Brain microvascular endothelial cell (primary cell): ENCODE measurements around the gene CCDC85C.

ENCODE experiments used
- DNase-seq: peaks from one replicate; pipeline ENCODE4 v3.0.0-alpha.2; 2020
- H3K27ac ChIP-seq: fragments of 250-450 bp; sonication (Bioruptor Pico); 2 replicates; pipeline ENCODE4 v1.5.1; 2020; ENCODE audit warnings: mild to moderate bottlenecking, moderate library complexity
- H3K27me3 ChIP-seq: fragments of 250-450 bp; sonication (Bioruptor Pico); replicated peaks from 2 replicates; pipeline ENCODE4 v1.5.1; 2020; ENCODE audit warnings: mild to moderate bottlenecking
- H3K36me3 ChIP-seq: fragments of 250-450 bp; sonication (Bioruptor Pico); replicated peaks from 2 replicates; pipeline ENCODE4 v1.5.1; 2020; ENCODE audit warnings: mild to moderate bottlenecking
- H3K4me3 ChIP-seq: 2 replicates; pipeline ENCODE4 v1.5.1; 2011; ENCODE audit warnings: low read depth, mild to moderate bottlenecking, control low read depth, low read length, moderate library complexity
- CTCF ChIP-seq: IDR thresholded peaks from 2 replicates; pipeline ENCODE4 v1.5.1; 2011; ENCODE audit warnings: low read depth, mild to moderate bottlenecking, moderate library complexity, low read length, control low read depth, inconsistent platforms; ENCODE audit errors: missing control alignments
- in situ Hi-C: cut with HindIII; loops from 2 replicates; pipeline ENCODE4 v1.10.0; 2017; ENCODE audit warnings: low sequenced_read_pairs, low pct_ligation_motif_present

CCDC85C gene

GRCh38 chr14:99539491-99539890, 64.5 kb downstream of the CCDC85C start:
- H3K4me3 ChIP-seq = no peak overlapping the region
- in situ Hi-C loops = no loop called here
- no peak overlapping the region for H3K27ac ChIP-seq
- no peak for TF ChIP-seq CTCF
- no peak for DNase-seq
- no peaks in the 10 kb centered on the region for H3K36me3 ChIP-seq
- no peaks in the 10 kb centered on the region for H3K27me3 ChIP-seq

GRCh38 chr14:99538733-99539132, 65.3 kb downstream of the CCDC85C start:
- Histone ChIP-seq H3K27ac (no peak overlapping the region), H3K27me3 (no peaks in the 10 kb centered on the region), H3K36me3 (no peaks in the 10 kb centered on the region), H3K4me3 (no peak overlapping the region)
- TF ChIP-seq CTCF = no peak
- in situ Hi-C loops = no loop called here
- DNase-seq = no peak

- peak; percentile 31 for DNase-seq
- Histone ChIP-seq H3K27ac (no peak overlapping the region), H3K4me3 (no peak overlapping the region), H3K27me3 (no peaks in the 10 kb centered on the region), H3K36me3 (no peaks in the 10 kb centered on the region)
- in situ Hi-C loops = no loop called here
- peak; percentile 64 for TF ChIP-seq CTCF
These were observed 65.7 kb downstream of the CCDC85C start for GRCh38 chr14:99538275-99538674.

GRCh38 chr14:99537399-99537798, 66.6 kb downstream of the CCDC85C start:
- H3K27me3 ChIP-seq = no peaks in the 10 kb centered on the region
- no peak for TF ChIP-seq CTCF
- no peak overlapping the region for H3K4me3 ChIP-seq
- no peaks in the 10 kb centered on the region for H3K36me3 ChIP-seq
- no peak overlapping the region for H3K27ac ChIP-seq
- DNase-seq = peak; percentile 63
- in situ Hi-C loops = no loop called here

GRCh38 chr14:99535908-99536778, 67.9 kb downstream of the CCDC85C start:
- H3K4me3 ChIP-seq = no peak overlapping the region
- H3K27ac ChIP-seq = no peak overlapping the region
- H3K27me3 ChIP-seq = no peaks in the 10 kb centered on the region
- in situ Hi-C loops = no loop called here
- TF ChIP-seq CTCF = no peak
- no peak for DNase-seq
- no peaks in the 10 kb centered on the region for H3K36me3 ChIP-seq

GRCh38 chr14:99535448-99535847, 68.6 kb downstream of the CCDC85C start:
- H3K36me3 ChIP-seq = no peaks in the 10 kb centered on the region
- no peak for TF ChIP-seq CTCF
- DNase-seq = no peak
- H3K27me3 ChIP-seq = no peaks in the 10 kb centered on the region
- H3K27ac ChIP-seq = no peak overlapping the region
- in situ Hi-C loops = no loop called here
- no peak overlapping the region for H3K4me3 ChIP-seq
